Ovary (tissue), 9 donors: Measurements from ENCODE around the gene DIAPH3. TPM values are rescaled to one million over a fixed set of nuclear protein-coding genes. Genes with fewer than 3 reads are reported as not detected.

Experiments
- DNase-seq, 5 donors: peaks; one replicate each; pipeline ENCODE4 v3.0.0-alpha.2; 2019 to 2020
- H3K27ac ChIP-seq, 2 donors: fragments of 200-600 bp; one replicate each; pipeline versions ENCODE4 v1.5.1 to v1.8.0; 2019 to 2022
- H3K27me3 ChIP-seq: fragments of 200-600 bp; one replicate; pipeline ENCODE4 v1.8.0; 2022
- H3K36me3 ChIP-seq: fragments of 200-600 bp; sonication (generic); one replicate; pipeline ENCODE4 v1.5.1; 2019
- H3K4me1 ChIP-seq: one replicate; pipeline ENCODE4 v1.8.1; 2013; ENCODE audit warnings: mild to moderate bottlenecking, moderate library complexity; ENCODE audit not compliant: insufficient read depth
- H3K4me3 ChIP-seq: fragments of 200-600 bp; sonication (generic); one replicate; pipeline ENCODE4 v1.5.1; 2017
- H3K9me3 ChIP-seq, 2 donors: fragments of 200-600 bp in 1 of 2; sonication (generic) in 1 of 2; one replicate each; pipeline versions ENCODE4 v1.5.1 to v1.8.1; 2013 to 2019; ENCODE audit warnings: mild to moderate bottlenecking in 1 of 2, moderate library complexity in 1 of 2
- CTCF ChIP-seq, 3 donors: fragments of 450-650 bp in 2 of 3; fragments of 200-600 bp in 1 of 3; IDR thresholded peaks; one replicate each; pipeline versions ENCODE4 v1.5.1 to v1.8.0; 2016 to 2022; ENCODE audit warnings: antibody characterized with exemption in 3 of 3, mild to moderate bottlenecking in 1 of 3
- EP300 ChIP-seq: sonication (generic); formaldehyde crosslinking; IDR thresholded peaks from one replicate; pipeline ENCODE4 v1.6.1; 2017; ENCODE audit warnings: antibody characterized with exemption
- POLR2A ChIP-seq: fragments of 450-650 bp; IDR thresholded peaks from one replicate; pipeline ENCODE4 v1.6.1; 2017; ENCODE audit warnings: antibody characterized with exemption, mild to moderate bottlenecking, moderate library complexity
- WGBS, 3 donors: extraction: QIAGEN DNeasy Blood & Tissue Kit in 1 of 3; methylation state at CpG; one replicate each; pipeline versions ENCODE4 v1.1.5 to v1.1.7; 2013 to 2017; 5-methylcytosine and 5-hydroxymethylcytosine counted together
- intact Hi-C, 4 donors: fragments of 100-400 bp; cut with DNase I; formaldehyde crosslinking; loops; one replicate each; pipeline versions ENCODE4 v1.11.0 to v1.15.1; 2022 to 2023
- polyA plus RNA-seq, 2 donors: library from polyadenylated mRNA; stranded (reverse); fragments of 200-250 nt in 1 of 2; fragments of 350-450 nt in 1 of 2; fragmentation: Illumina TruSeq in 1 of 2; extraction: RNeasy Lipid Tissue Mini Kit (QIAGEN cat#74804) in 1 of 2; gene quantifications; one replicate each; pipeline ENCODE4 v1.2.3, GENCODE V29; 2013 to 2014
- total RNA-seq, 7 donors: library from RNA; depleted of rRNA in 2 of 7; stranded (reverse); fragments of >200 nt in 2 of 7; fragmentation: NEBNext Ultra II Directional in 3 of 7; extraction: Animal tissue kit (Norgen Biotek cat#: 25700) in 3 of 7; gene quantifications; one replicate each; pipeline versions ENCODE4 v1.1.0 to v1.2.4, GENCODE V29; 2016 to 2023
- donor health status: DM: no; HTN: no; CAD: no; lungs with moderate emphysema.
- donor health status: DM: no; HTN: no; CAD: no.
- donor health status: Bipolar disorder and iron deficiency.
- donor health status: DM: yes; HTN: yes; CAD: no.
- donor health status: DM: no; HTN: no; CAD: no.
- donor health status: DM: yes; HTN: yes; CAD: no.

Gene DIAPH3
- total and polyA plus RNA-seq, 9 donors: 0.13 to 2.6 (median 0.40) TPM; not detected in 1

- no peaks in the 10 kb centered on the region for H3K9me3 ChIP-seq
- no peak overlapping the region for H3K4me3 ChIP-seq
- no peaks in the 10 kb centered on the region for H3K36me3 ChIP-seq
- H3K27ac ChIP-seq: no peak overlapping the region
- TF ChIP-seq EP300 (no peak), CTCF (IDR thresholded peaks at IDR 0.05) (no peak), POLR2A (no peak)
- 91 to 95% (median 95%) methylated on average over 2 of the region's 2 CpGs for WGBS, 3 donors
- DNase-seq: no peak
- intact Hi-C loops: no loop called here
- no peaks in the 10 kb centered on the region for H3K4me1 ChIP-seq
- H3K27me3 ChIP-seq: no peaks in the 10 kb centered on the region
Measured at GRCh38 chr13:60074397-60074796, 89.3 kb downstream of the DIAPH3 start.

GRCh38 chr13:60066226-60066625, 97.5 kb downstream of the DIAPH3 start:
- intact Hi-C loops: no loop called here
- no peak for TF ChIP-seq CTCF (IDR thresholded peaks at IDR 0.05)
- TF ChIP-seq EP300: no peak
- no peak for DNase-seq
- Histone ChIP-seq H3K4me3 (no peak overlapping the region), H3K4me1 (no peaks in the 10 kb centered on the region), H3K27me3 (no peaks in the 10 kb centered on the region), H3K36me3 (no peaks in the 10 kb centered on the region), H3K27ac (no peak overlapping the region), H3K9me3 (no peaks in the 10 kb centered on the region)
- 86 to 93% (median 92%) methylated on average over 1 of the region's 1 CpG for WGBS, 3 donors

- Histone ChIP-seq H3K27ac (no peak overlapping the region), H3K36me3 (no peaks in the 10 kb centered on the region), H3K9me3 (no peaks in the 10 kb centered on the region), H3K4me1 (no peaks in the 10 kb centered on the region), H3K4me3 (no peak overlapping the region), H3K27me3 (no peaks in the 10 kb centered on the region)
- no peak for DNase-seq
- TF ChIP-seq POLR2A (no peak), EP300 (no peak), CTCF (IDR thresholded peaks at IDR 0.05) (no peak)
- 79 to 83% (median 80%) methylated on average over 2 of the region's 2 CpGs for WGBS, 3 donors
- intact Hi-C loops: no loop called here
Measured at GRCh38 chr13:60062502-60062901, 101.2 kb downstream of the DIAPH3 start.

- H3K4me3 ChIP-seq: no peak overlapping the region
Measured at GRCh38 chr13:60061737-60062136, 102.0 kb downstream of the DIAPH3 start.

More at GRCh38 chr13:60061737-60062136, 102.0 kb downstream of the DIAPH3 start:
- WGBS, 3 donors: 77 to 86% (median 84%) methylated on average over 3 of the region's 3 CpGs
- H3K27ac ChIP-seq: no peak overlapping the region
- H3K9me3 ChIP-seq: no peaks in the 10 kb centered on the region
- DNase-seq: no peak
- H3K36me3 ChIP-seq: no peaks in the 10 kb centered on the region
- TF ChIP-seq EP300 (no peak), POLR2A (no peak), CTCF (IDR thresholded peaks at IDR 0.05) (no peak)
- no peaks in the 10 kb centered on the region for H3K4me1 ChIP-seq
- no peaks in the 10 kb centered on the region for H3K27me3 ChIP-seq
- intact Hi-C loops: no loop called here
